AG20443 (cell line): Measurements from ENCODE around the gene YPEL2.
A peak's percentile ranks its signal among the peaks of the same experiment; 100 is the strongest.
"Not testable (repeated sequence)": the region's sequence is repeated elsewhere in the genome, so short reads cannot be mapped to it uniquely, and the experiment has no call there.

Experiments
- DNase-seq: peaks from one replicate; pipeline ENCODE4 v3.0.0; 2012; ENCODE audit warnings: low spot score, mixed read lengths

Gene YPEL2

DNA sequence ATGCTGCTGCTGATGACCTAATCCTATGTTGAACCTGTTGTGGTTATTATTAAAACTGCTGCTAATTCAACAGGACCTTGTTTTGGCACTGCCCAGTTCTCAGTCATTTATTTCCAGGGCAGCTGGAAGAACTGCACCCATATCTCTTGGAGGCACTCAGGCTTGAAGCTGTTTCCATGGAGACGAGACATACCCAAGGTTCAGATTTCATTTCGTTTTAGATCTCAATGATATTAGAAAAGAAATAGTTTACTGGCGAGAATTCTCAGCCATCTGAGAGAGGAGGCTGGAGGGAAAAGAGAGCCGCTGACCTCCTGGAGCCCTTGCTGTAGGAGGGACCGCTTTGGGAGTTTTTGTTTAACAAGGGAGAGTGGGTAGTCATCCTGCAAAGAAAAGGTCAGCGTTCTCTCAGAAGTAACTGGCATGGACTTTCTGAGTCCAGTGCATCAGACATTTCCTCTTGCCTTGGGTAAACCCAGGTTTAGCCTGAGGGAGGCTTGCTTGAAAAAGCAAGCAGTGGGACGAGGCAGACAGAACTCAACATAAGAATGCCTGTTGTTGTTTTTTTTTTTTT, 75.4 kb downstream of the YPEL2 start:
- peak; percentile 17 for DNase-seq

DNA sequence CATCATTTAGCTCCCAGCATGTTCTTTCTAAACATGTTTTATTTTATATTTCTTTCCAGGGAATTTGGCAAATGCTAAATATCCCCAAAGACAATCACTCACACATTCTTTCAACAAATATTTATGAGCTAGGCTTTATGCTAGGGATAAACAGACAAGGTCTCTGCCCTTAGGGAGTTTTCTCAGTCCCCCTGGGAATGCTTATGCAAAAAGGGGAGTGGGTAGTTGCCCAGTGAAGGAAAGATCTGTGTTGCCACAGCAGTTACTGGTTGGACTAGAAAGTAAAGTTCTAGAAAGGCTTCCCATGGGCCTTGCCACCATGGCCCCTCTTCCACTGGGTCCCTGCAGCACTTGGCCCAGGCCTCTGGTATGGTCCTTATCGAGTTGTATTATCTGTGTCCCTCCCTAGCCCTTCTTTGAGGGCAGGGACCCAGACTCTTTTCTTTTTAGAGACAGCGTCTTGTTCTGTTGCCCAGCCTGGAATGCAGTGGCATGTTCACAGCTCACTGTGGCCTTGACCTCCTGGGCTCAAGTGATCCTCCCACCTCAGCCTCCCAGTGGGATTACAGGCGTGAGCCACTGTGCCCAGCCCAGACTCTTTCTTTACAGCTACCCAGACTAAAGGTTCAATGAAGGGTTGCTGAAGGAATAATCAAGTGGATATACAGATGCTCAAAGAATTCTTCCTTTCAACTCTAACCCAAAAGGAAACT, 78.0 kb downstream of the YPEL2 start:
- DNase-seq, result no peak

DNA sequence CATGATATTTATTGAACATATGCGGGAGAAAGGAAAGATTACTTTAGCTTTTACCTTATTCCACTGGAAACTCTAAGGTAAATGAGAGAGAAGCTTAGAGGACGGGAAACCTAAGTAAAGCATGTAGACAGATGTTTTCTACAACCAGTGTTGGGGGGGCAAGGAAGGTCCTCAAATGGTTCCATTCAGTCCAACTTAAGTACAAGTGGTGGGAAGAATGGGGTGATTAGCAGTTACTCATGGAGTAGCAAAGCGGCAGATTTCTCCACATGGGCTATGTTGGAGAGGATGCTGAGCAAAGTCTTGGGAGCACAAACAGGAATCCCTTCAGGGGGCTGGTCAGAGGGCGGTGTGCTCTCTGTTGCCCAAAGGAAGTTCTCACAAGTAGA, 78.6 kb downstream of the YPEL2 start:
- no peak for DNase-seq

DNA sequence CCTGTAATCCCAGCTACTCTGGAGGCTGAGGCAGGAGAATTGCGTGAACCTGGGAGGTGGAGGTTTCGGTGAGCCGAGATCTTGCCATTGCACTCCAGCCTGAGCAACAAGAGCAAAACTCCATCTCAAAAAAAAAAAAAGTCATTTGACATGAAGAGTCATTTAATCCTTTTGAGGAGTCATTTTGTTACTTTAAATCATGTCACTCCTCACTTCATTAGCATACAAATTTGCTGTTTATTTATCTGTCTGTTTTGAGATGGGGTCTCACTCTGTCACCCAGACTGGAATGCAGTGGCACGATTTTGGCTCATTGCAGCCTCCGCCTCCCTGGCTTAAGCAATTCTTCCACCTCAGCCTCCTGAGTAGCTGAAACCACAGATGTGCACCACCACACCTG, 81.0 kb downstream of the YPEL2 start:
- not testable (repeated sequence) for DNase-seq

DNA sequence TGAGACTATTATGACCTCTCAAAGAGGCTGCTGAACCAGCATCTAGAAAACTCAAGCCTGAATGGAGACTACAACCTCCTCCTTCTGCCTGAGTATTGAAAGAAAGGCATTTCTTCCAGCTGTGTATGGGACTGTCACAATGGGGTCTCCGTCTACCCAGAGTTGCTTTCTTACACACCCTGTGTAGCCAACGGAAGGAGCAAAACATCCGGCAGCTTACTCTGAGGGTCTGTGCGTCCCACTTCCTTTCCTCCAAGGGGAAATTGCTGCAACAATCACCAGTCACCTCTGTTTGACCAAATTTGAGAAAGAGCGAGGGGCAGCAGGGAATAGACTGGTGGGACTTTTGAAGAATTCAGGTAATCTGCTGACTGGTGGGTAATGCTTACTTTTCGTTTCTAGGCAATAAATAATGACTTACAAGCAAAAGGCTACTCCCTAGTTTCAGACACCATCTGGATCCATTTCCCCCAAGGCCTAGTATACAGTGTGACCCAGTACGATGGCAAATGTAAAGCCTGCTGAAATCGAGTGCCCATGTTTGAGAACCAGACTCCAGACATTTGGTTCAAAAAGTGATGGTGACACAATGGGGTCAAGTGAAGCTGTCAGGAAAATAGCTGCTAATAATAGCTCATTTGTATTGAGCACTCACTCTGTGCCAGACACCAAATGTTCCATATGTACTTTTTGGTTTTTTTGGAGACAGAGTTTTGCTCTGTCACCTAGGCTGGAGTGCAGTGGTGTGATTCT, 81.7 kb downstream of the YPEL2 start:
- no peak for DNase-seq

DNA sequence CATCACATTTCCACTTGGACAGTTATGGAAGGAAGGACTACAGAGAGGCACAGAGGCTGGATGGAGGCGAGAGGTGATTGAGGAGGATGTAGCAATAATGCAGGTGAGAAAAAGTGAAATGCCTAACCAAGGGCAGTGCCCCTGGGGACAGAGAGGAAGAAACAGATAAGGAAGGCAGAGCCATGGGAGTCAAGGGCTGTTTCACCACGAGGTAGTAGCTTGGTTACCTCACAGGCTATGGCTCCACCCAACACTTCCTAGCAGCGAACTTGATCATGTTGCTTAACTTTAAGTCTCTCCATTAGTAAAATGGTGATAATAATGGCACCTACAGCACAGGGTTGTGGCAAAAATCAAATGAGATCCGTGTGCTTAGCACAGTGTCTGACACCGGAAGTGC, 83.9 kb downstream of the YPEL2 start:
- no peak for DNase-seq

DNA sequence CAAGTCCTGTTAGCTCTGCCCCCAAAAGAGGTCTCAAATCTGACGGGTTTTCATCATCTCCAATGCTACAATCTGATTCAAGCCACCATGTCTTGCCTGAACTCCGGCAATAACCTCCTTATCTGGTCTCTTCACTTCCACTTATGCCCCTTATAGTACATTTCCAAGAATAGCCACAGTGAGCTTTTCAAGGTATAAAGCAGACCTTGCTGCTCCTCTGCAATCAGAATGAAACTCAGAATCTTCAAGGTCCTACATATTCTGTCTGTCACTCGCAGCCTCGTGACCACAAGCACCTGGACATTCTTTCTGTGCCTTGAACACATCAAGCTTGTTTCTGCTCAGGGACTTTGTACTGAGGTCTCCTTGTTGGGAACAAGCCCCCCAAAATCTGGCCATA, 84.7 kb downstream of the YPEL2 start:
- DNase-seq, result no peak

DNA sequence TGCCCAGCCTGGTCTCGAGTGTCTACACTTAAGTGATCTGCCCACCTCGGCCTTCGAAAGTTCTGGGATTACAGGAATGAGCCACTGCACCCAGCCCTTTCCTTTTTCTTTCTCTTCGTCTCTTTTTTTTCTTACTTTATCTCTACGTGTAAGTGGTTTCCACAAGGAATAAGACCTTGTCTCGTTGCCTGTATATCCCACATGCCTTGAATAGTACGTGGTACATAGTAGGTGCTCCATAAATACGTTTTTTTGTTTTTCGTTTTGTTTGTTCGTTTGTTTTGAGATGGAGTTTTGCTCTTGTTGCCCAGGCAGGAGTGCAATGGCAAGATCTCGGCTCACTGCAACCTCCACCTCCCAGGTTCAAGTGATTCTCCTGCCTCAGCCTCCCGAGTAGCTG, 86.0 kb downstream of the YPEL2 start:
- no peak for DNase-seq

DNA sequence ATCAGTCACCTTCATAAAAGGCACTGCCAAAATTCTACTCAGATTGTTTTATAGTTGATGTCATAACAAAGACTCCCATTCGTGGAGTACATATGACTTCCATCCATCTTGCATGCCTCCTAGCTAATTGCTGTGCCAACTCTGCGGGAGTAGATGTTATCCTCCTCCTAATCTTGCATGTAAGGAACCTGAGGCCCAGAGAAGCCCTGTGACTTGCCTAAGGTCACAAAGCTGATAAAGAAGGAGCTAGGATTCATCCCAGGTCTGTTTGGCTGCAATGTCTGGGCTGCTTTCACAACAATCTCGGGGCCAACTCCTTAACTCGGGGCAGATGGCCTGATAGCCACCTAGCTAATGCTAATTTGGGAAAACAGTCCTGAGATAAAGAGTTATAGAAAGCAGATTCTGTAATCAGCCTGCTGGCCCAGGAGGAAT, 87.3 kb downstream of the YPEL2 start:
- DNase-seq, result no peak

DNA sequence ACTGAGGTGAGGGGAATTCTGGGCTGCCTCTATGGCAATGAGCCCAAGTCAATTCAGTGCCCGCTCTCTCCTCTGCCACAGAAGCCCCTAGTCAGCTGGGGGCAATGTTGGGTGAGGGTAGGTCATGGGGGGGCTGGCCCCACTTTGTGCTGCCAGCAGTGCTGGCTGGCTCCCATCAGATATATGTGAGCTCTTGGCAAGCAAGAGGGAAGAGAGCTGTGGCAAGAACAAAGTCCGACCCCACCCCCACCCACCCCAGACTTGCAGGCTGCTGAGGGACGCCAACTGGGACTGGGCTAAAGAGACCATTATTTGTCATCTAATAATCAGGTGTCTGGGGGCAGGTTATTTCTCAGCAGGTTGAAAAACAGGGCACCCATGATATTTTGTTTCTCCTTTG, 89.4 kb downstream of the YPEL2 start:
- no peak for DNase-seq

DNA sequence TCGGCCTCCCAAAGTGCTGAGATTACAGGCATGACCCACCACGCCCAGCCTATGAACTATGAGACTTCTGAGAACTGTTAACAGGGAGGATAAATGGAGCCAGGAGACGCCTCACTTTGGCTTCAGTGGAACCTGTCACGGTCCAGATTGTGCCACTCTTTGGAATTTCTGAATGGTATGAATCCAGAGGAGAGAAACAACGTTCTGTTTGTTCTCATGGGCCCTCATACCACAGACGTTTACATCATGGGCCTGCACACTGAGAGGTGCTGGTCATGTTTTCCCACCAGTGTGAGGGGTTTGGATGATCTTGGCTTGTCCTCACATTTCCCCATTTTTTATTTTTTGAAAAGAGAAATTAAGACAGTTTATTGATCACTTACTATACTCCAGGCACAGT, 90.3 kb downstream of the YPEL2 start:
- DNase-seq, result no peak

DNA sequence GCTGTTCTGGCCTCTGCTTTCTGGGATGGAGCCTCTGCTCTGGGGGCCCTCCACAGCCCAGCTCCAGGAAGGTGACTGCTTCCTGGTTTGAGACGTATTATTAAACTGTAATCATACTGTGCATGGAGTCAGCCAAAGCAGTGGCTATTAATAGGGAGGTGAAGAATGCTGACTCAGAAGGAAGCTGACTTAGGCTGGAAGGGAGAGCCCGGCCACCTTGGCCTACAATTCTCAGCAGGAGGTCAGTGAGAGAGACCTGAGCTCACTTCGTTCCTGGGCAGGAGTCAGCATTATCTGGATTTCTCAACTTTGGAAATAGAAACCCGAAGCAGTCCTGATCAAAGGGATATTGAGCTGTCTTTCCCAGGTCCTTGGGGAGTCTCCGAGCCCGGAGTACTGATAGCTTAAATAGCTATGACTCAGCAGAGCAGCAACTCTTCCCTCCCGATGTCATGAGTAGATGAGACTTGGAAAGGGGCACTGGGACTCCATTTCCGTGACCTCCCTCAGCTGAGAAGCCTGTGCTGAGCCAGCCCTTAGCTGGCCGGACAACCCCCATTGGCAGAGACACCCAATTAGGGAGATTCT, 91.8 kb downstream of the YPEL2 start:
- DNase-seq, result peak; percentile 66

DNA sequence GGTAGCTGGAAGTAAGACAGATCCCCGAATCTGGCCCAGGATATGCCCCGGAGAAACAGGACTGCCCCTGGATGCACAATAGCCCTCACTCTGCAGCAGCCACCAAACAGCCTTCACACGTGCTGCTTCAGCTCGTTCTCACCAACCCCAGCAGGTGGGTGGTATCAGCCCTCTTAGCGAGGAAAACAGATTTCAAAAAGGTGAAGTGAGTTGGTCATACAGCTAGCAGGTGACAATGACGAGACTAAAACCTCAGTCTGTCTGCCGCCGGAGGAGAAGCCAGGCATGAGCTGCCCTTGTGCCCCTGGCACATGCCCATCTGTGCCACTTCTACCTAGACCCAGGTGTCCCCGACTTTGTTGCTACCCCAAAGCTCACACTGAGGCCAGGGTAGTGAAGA, 92.4 kb downstream of the YPEL2 start:
- no peak for DNase-seq

DNA sequence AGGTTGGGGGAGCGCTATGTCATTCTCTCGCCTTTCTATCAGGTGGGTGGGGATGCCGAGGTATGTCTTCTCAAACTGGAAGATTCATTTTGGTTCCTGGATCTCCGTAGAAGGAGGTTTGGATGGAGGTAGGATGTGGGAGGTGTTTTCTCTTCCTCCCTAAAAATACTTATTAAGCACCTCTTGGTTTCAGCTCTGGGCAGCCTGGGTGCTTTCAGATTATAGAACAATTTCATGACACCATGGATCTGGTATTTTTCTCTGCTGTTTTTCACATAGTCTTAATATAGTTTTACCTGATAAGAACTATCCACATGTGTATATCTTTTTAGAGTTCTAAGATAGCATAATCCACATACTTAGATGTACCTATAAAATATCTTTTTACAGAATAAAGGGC, 92.9 kb downstream of the YPEL2 start:
- no peak for DNase-seq

DNA sequence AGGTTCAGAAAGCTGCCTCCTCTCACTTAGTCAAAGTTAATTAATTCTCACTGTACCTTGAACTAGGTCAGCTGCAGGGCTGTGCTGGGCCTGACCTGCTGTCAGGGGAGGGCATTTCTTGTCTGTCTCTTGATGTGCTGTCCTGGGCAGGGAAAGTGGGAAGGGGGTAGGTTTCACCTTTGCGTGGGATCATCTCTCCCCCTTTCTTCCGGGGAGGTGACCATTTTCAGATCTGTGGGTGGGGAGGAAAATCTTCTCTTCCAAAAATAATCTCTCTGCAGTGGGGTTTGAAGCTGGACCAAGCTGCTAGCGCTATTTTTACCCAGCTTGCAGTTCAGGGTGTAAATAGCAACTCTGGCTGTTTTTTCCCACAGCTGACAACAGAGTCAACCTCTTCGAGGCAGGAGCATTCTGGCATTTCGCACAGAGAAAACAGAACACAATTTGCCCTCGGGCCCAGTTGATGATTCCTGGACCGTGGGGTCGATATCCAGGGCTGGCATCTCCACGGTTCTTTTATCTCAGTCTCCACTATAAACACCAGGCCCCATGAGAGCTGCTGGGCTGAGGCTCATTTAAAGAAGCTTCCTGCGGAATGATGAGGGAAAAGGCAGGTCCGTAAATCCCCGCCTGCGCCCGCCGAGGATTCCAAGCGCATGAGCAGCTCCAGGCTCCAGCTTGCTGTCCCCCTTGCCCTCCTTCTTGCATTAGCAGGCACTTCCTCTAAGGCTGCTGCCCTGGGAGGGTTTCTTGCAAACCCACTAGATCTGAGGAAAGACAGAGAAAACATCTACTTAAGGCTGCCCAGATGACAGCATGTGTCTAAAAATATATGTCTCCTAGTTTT, 93.9 kb downstream of the YPEL2 start:
- DNase-seq, result peak; percentile 71

DNA sequence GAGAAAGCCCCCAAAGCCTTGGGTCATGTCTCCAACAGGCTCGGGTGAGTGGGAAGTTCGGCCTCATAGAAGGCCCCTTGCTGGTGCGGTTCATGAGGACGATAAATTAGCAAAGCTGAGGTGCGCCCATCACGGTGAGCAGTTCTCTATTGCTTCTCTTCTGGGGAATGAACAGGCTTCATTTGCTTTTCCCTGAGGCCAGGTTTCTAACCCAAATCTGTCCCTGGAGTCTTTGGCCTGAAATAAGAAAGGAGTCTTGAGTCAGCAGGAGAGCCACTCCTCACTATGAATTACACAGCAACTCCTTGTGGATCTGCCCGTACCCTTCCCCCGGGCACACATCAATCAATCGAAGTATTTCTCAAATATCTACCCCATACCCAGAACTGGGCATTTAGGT, 94.6 kb downstream of the YPEL2 start:
- DNase-seq, result no peak

DNA sequence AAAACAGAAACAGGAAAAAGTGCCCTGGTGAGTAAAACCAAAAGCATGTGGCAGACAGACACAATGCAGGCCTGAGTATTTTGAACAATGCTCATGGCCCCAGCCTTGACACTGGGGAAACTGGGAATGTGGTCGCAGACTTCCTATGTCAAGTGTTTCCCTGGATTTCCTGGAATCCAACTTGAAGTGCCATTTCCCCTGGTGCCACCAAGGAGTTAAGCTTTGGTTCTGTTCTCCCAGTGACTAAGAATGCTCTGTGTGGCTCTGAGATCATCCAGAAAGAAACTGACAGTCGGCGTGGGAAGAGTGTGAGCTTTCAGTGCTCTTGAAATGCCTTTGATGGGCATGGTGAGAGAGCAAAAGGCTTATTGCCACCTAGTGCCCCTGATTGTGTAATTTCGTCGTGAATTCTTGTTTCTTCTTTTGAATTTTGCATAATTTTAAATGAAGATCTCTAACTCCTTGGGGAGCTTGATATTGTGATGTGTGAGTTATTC, 96.0 kb downstream of the YPEL2 start:
- DNase-seq, result peak; percentile 65

DNA sequence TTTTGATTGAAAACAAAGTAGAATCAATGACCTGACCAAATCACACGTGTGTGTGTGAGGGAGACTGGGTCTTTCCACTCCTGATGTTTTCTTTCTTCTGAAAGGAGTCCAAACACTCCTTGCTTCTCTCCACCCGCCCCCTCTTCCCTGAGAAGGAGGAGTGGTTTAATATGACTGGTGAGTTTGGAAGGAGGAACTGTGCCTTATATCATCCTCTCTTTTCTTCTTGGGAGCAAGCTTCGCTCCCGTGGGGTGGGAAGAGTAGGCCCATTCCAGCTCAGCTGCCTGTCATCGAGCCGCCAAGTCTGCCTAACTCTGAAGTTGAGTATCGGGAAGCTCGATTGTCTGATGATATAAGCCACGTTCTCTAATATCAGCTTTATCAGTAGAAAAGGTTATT, 96.5 kb downstream of the YPEL2 start:
- peak; percentile 69 for DNase-seq

DNA sequence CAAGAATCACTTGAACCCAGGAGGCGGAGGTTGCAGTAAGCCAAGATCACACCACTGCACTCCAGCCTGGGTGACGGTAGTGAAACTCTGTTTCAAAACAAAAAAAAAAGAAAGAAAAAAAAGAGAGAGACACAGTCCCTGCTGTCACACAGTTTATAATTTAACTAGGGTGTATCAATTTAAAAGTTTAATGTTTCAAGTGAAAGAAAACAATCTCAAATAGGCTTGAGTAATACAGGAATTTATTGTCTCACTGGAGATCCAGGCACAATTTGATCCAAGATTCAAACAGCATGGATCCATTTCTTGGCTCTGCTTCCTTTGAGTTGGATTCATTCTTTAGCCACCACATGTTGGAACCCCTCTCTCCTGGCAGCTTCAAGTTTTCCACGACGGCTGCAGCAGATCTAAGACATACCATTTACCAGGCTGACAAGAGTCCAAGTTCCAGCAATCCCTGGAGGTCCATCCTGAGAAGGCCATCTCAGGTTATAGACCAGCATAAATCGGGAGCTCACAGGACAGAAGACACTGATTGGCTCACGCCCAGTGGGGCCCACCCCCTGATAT, 97.5 kb downstream of the YPEL2 start:
- DNase-seq, result no peak

DNA sequence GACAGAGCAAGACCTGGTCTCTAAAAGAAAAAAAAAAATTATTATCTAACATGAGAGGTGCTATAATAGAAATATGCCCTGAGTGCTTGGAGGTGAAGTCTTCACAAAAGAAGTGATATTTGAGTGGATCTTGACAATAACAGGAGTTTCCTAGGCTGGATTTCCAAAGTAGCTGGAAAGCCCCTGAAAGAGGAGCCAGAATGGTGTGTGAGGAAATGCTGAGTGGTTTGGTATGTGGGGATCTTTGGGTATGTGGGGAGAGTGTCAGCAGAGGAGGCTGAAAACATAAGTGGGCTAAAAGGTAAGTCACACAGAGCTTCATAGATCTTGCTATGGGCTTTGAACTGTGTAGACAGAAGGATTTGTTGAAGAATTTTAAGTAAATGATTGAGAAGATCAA, 100.1 kb downstream of the YPEL2 start:
- DNase-seq, result no peak

DNA sequence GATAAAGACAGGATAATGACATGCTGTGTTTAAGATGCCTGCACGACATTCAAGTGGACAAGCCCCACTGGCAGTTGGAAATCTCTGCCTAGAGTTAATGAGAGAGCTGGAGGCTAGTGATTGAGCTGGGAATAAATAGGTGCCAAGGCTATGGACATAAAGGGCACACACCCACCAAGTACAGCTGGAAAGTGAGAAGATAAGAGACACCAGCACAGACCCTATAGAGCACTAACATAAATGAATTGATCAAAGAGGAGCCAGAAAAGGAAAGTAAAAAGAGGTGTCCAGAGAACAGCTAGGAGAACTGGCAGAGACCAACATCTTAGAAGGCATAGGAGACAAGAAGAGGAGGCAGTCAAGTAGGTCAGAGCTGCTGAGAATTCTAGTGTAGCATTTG, 101.2 kb downstream of the YPEL2 start:
- no peak for DNase-seq

DNA sequence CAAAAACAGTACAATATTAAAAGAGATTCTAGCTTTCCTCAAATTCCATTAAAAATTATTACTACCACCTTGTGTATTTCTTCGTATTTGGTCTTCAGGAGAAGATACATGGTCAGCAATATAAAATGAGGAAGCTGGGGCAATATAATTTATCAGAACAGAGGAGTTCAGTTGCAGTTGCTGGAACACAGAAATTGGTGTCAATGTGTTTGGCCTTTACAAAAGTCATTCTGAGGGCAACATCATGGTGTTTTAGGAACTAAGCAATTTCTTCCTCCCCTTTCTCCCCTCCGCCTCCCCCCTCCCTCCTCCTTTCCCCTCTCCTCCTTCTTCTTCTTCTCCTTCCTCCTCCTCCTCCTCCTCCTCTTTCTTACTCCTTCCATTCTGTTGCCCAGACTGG, 102.1 kb downstream of the YPEL2 start:
- DNase-seq, result no peak
